Measurements from ENCODE around the gene PAN2.
A peak's percentile ranks its signal among the peaks of the same experiment; 100 is the strongest.
"Not testable (repeated sequence)": the region's sequence is repeated elsewhere in the genome, so short reads cannot be mapped to it uniquely, and the experiment has no call there.

PAN2 gene

GRCh38 chr12:56307221-56307965, 26.4 kb downstream of the PAN2 start:
- no peak for DNase-seq

- no peak for DNase-seq
Measured at GRCh38 chr12:56304872-56305590, 28.8 kb downstream of the PAN2 start.

- DNase-seq = no peak
Measured at GRCh38 chr12:56304276-56304675, 29.5 kb downstream of the PAN2 start.

GRCh38 chr12:56300644-56301464, 32.9 kb downstream of the PAN2 start:
- no peak for DNase-seq

- peak; percentile 100 for DNase-seq
Measured at GRCh38 chr12:56299853-56300643, 33.8 kb downstream of the PAN2 start, which contains the start of gene CS. TSS of gene CS (minus strand) at chr12:56300330. CDS start at chr12:56300201, 129 bp downstream.

GRCh38 chr12:56299308-56299852, 34.4 kb downstream of the PAN2 start:
- peak; percentile 70 for DNase-seq

GRCh38 chr12:56298828-56299227, 35.0 kb downstream of the PAN2 start:
- no peak for DNase-seq

- DNase-seq = no peak
Measured at GRCh38 chr12:56297400-56297799, 36.4 kb downstream of the PAN2 start.

GRCh38 chr12:56296295-56296694, 37.5 kb downstream of the PAN2 start:
- no peak for DNase-seq

- DNase-seq = no peak
Measured at GRCh38 chr12:56293795-56294194, 40.0 kb downstream of the PAN2 start.

- no peak for DNase-seq
Measured at GRCh38 chr12:56288705-56289387, 45.0 kb downstream of the PAN2 start.

- DNase-seq = no peak
Measured at GRCh38 chr12:56286044-56286830, 47.6 kb downstream of the PAN2 start.

GRCh38 chr12:56284263-56284662, 49.5 kb downstream of the PAN2 start:
- DNase-seq = not testable (repeated sequence)

GRCh38 chr12:56282579-56282978, 51.2 kb downstream of the PAN2 start:
- DNase-seq = no peak

GRCh38 chr12:56282030-56282429, 51.8 kb downstream of the PAN2 start:
- DNase-seq = no peak

- DNase-seq = no peak
Measured at GRCh38 chr12:56280849-56281248, 53.0 kb downstream of the PAN2 start.

GRCh38 chr12:56278905-56279304, 54.9 kb downstream of the PAN2 start:
- DNase-seq = no peak

GRCh38 chr12:56274299-56274698, 59.5 kb downstream of the PAN2 start:
- no peak for DNase-seq

GRCh38 chr12:56272468-56272867, 61.3 kb downstream of the PAN2 start:
- DNase-seq = not testable (repeated sequence)

- DNase-seq = no peak
Measured at GRCh38 chr12:56271031-56271430, 62.8 kb downstream of the PAN2 start.

Data from activated effector memory CD4-positive, alpha-beta T cell treated with anti-CD3 and anti-CD28 coated beads, Interleukin-2, amount 50 U/mL, for 16 hours (primary cell).